Renal pelvis (tissue), 4 donors: ENCODE data around the gene TXNDC11. TPM values are rescaled to one million over a fixed set of nuclear protein-coding genes. Genes with fewer than 3 reads are reported as not detected.

Experiments
- DNase-seq: peaks from one replicate; pipeline ENCODE4 v3.0.0-alpha.2; 2013
- polyA plus RNA-seq, 3 donors: library from polyadenylated mRNA; unstranded; fragments of 120-200 nt; gene quantifications; one replicate each; pipeline ENCODE4 v1.2.1, GENCODE V29; 2013; ENCODE audit not compliant: insufficient read length in 3 of 3

TXNDC11 gene
- polyA plus RNA-seq, 3 donors = 40.3 to 47.1 (median 43.1) TPM

- no peak for DNase-seq
These were observed 12.5 kb upstream of the TXNDC11 start for GRCh38 chr16:11755022-11755760.

GRCh38 chr16:11752856-11753255, 10.2 kb upstream of the TXNDC11 start:
- DNase-seq = no peak

GRCh38 chr16:11750056-11750455, 7.4 kb upstream of the TXNDC11 start:
- no peak for DNase-seq

- DNase-seq = no peak
These were observed 6.0 kb upstream of the TXNDC11 start for GRCh38 chr16:11748404-11749254.

- DNase-seq = no peak
These were observed 5.3 kb upstream of the TXNDC11 start for GRCh38 chr16:11747949-11748403.

- no peak for DNase-seq
These were observed 1.4 kb upstream of the TXNDC11 start for GRCh38 chr16:11744075-11744470.

- DNase-seq = no peak
These were observed 834 bp upstream of the TXNDC11 start for GRCh38 chr16:11743308-11744074.

GRCh38 chr16:11742093-11742535, 543 bp downstream of the TXNDC11 start:
- DNase-seq = no peak

GRCh38 chr16:11740567-11740966, 2.1 kb downstream of the TXNDC11 start:
- no peak for DNase-seq

- DNase-seq = no peak
These were observed 3.7 kb downstream of the TXNDC11 start for GRCh38 chr16:11738742-11739544.

GRCh38 chr16:11737713-11738112, 4.9 kb downstream of the TXNDC11 start:
- DNase-seq = no peak

- DNase-seq = no peak
These were observed 5.8 kb downstream of the TXNDC11 start for GRCh38 chr16:11736903-11737302.

GRCh38 chr16:11735787-11736186, 6.9 kb downstream of the TXNDC11 start:
- DNase-seq = no peak

- no peak for DNase-seq
These were observed 8.0 kb downstream of the TXNDC11 start for GRCh38 chr16:11734653-11735043.

- DNase-seq = no peak
These were observed 8.5 kb downstream of the TXNDC11 start for GRCh38 chr16:11734025-11734652.

- DNase-seq = no peak
These were observed 11.4 kb downstream of the TXNDC11 start for GRCh38 chr16:11731222-11731621.

- DNase-seq = no peak
These were observed 12.9 kb downstream of the TXNDC11 start for GRCh38 chr16:11729787-11730186.

GRCh38 chr16:11727796-11728543, 14.7 kb downstream of the TXNDC11 start:
- DNase-seq = no peak

- DNase-seq = no peak
These were observed 16.6 kb downstream of the TXNDC11 start for GRCh38 chr16:11726008-11726407.

- no peak for DNase-seq
These were observed 17.2 kb downstream of the TXNDC11 start for GRCh38 chr16:11725457-11725856.
